Activated gamma-delta T cell (primary cell): Measurements from ENCODE around the gene DHRS3.

ENCODE experiments used
- DNase-seq: peaks from one replicate; lab custom pipeline; 2025; lab: John Stamatoyannopoulos, UW

DHRS3 gene

DNA sequence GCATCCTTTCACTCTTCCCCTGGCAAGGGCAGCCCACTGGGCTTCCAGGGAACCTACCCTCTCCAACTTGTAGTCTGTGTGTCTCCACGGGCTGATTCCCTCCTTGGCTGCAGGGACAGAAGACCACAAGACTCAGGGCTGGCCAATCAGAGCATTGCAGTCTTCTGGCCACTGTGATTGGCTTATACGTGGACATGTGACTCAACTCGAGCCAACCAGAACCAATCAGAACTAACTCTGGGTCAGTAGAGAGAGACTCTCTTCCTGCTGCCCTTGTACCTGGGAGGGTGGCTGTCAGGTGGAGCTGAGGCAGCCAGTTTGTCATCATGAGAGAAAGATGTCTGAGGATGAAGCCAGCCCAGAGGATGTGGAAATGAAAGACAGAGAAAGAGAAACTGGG is 64.0 kb downstream of the DHRS3 start:
- no peak for DNase-seq

GRCh38 chr1:12552951-12553921 is 64.8 kb downstream of the DHRS3 start:
- no peak for DNase-seq

- DNase-seq = no peak
Observed at GRCh38 chr1:12552111-12552888, 65.7 kb downstream of the DHRS3 start.

DNA sequence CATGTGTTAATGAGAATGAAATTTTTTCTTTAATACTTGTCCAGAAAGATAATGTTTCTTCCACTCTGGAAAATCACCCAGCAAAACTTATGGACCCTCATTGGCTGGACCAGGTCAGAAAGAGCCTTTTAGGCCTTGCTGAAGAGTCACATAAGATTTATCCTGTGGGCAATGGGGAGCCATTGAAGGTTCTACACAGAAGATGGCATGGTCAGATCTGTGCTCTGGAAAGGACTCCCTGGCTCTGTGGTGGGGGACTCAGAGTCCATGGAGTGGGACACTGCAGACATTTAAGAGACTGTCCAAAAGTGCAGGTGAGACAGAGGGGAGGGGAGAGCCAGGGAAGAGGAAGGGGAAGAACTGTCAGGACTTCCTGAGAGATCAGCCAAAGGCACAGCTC is 66.4 kb downstream of the DHRS3 start:
- no peak for DNase-seq

GRCh38 chr1:12549460-12550349 is 68.3 kb downstream of the DHRS3 start:
- no peak for DNase-seq

GRCh38 chr1:12548973-12549459 is 69.0 kb downstream of the DHRS3 start:
- no peak for DNase-seq

DNA sequence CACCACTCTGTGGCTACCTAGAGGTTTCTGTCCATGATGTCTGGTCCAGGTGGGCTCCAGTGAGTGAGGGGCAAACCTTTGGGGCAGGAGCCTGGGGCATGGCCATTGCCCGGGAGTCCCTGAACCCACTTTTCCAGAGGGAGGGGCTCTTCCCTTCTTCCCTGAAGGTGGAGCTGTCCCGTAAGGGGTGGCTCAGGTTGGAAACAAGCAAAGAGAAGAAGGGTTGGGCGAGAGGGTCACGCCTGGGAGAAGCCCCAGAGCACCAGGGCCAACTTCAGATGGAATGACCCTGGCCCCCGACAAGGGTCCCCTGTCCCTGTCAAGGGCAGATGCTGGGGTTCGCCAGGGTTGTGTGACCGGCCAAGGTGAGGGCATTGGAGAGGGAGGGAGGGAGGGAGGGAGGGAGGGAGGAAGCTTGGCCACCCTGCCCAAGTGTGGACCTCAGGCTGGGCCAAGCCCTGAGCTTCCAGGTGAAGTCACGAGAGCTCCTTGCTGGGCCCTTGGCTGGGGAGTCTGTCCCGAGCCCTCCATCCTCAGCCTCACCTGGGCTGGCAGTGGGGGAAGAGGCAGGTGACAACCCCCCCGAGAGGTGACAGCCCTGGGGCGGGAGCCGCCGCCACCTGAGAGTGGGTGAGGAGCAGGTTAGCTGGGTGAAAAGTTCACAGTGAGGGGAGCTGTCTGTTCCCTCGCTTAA is 69.6 kb downstream of the DHRS3 start:
- no peak for DNase-seq

DNA sequence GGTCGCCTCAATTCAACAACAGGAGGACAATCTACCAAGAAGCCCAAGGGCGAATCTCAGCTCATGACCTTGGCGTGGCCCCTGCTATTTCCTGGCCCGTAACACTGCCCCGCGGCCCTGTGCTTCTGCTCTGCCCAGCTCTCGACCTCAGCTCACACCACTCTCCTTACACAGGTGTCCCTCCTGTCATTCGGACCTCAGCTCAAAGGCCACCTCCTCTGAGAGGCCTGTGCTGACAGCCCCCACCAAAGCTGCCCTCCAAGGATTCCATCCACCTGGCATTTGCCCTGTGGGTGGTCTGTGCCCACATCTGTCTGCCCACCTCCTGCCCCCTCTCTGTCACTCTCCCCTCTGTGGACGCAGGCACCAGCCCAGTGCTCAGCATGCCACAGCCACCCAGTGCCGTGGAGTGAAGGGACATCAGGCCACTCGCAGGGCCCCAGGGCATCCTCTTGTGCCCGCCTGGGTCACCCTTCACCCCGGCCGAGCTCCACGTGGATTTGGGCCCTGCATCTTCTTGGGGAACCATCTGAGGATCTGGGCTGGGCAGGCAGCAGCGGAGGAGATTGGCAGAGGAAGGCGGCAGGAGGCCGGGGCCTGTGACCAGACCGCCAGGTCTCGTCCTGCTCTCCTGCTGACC is 70.3 kb downstream of the DHRS3 start:
- DNase-seq = no peak

DNA sequence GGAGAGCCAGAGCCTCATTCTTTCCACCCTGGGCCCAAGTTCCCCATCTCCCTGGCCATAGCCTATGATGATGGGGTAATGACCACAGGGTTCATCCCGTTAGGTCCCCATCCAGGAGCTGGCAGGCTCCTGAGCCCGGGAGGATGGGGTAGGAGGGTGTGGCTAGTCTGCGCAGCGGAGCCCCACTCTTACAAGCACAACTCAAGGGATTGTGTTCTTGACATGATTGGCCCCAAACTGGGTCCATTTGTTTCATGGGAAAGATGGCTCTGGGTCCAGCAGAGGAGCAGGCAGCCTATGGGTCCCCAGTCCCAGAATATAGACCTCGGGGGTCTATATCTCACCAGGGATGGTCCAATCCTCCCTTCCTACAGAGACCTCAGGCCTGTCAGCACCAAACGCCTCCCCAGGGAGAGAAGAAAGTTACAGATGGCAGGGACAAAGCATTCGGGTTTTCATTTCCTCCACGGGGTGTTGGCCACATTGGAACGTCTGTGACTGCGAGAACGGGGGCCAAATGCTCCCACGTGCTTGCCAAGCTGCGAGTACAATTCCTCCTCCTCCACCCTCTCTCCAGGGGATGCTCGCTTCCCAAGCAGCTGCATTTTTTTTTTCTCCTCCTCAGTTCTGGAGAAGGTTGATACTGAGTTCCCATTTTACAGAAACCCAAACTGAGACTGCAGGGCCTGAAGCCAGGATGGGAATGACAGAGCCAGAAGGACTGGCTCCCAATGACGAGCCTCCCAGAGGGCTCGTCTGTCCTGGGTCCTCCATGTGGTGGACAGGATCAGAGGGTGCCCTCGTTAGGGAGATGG is 71.0 kb downstream of the DHRS3 start:
- DNase-seq = no peak

DNA sequence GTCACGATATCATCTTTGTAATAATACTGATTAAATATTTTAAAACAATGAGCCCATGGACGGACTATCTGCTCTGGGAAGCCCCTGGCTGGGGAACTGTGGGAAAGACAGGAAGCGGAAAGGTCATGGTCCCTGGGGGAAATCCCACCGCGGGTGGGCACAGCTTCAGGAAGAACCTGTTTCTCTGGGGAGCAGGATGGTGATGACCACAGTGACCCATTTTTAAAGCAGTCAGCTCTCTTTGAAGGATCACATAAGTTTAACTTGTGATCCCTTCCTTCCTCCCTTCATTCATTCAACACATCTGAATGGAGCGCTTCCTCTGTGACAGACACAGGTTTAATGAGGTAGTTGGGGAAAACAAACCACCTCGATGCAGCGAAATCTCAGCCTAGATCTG is 73.0 kb downstream of the DHRS3 start:
- DNase-seq = no peak

GRCh38 chr1:12544357-12544756 is 73.7 kb downstream of the DHRS3 start:
- DNase-seq = no peak

GRCh38 chr1:12543740-12544154 is 74.3 kb downstream of the DHRS3 start:
- no peak for DNase-seq

DNA sequence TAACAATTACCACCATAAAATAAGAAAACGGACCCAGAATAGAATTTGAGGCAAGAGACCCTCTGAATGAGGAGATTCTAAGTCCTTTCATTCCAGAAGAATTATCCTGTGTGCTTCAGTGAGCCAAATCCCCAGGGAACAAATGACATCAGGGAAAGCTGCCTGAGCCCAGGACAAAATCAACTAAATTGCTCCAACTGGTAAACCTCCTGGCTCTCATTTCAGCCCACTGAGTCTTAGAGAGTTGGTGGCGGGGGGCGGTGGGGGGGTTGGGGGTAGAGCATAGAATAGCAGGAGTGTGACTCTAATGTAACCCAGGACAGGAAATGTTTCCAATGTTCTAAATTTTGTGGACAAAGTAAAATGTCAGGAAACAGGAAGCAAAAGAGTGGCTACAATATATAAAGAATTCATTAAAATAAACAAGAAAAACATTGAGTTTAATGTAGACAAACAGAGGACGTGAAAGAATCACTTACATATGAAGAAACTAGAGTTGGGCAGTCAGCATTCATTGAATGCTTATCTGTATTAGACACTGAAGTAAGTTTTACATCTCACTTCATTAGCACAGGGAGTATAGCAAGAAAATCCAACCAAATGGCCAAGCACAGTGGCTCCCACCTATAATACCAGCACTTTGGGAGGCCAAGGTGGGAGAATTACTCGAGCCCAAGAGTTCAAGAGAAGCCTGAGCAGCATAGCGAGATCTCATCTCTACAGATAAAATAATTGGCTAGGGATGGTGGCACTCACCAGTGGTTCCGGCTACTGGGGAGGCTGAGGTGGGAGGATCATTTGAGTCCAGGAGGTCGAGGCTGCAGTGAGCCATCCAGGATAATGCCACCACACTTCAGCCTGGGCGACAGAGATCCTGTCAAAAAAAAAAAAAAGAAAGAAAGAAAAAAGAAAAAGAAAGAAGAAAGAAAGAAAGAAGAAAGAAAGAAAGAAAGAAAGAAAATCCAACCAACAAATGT is 75.1 kb downstream of the DHRS3 start:
- DNase-seq = no peak

GRCh38 chr1:12542138-12542465 is 75.9 kb downstream of the DHRS3 start:
- DNase-seq = no peak

DNA sequence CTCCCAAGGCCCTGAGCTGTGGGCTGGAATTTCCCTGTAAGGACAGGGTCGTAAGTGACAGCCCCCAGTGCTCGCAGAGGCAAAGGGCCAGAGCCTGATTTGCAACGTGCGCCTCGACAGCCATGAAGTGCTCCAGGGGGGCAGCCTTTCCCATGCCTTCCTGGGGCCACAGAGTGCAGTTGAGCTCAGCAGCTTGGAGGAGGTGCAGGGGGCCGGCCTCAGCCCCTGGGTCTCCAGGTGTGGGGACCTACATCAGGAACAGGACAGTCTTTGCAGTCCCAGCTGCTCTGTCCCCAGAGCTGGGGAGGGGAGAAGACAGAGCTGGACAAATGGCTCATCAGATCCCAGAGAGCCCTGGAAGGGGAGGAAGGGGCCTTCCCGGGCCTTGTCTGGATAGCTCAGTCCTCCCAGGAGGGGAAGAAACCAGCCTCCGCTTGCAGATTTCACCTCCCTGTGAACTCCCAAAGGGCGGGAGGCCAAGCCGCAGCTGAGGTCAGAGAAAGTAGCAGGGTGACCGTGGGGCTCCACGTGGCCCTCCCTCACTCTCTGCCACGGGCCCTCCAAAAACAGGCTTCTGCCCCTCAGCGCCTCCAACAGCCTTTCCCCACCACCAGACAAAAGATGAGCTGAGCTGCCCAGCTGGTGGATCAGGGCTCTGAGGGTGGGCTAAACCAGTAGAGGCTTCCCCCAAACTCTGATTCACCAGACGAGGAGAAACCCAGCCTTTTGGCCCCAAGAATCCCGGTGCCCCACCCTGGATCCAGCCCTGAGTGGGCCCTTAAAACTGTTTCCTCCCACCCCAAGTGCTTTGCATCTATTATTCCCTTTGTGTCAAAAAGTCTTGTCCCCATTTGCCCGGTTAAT is 76.5 kb downstream of the DHRS3 start:
- DNase-seq = no peak

DNA sequence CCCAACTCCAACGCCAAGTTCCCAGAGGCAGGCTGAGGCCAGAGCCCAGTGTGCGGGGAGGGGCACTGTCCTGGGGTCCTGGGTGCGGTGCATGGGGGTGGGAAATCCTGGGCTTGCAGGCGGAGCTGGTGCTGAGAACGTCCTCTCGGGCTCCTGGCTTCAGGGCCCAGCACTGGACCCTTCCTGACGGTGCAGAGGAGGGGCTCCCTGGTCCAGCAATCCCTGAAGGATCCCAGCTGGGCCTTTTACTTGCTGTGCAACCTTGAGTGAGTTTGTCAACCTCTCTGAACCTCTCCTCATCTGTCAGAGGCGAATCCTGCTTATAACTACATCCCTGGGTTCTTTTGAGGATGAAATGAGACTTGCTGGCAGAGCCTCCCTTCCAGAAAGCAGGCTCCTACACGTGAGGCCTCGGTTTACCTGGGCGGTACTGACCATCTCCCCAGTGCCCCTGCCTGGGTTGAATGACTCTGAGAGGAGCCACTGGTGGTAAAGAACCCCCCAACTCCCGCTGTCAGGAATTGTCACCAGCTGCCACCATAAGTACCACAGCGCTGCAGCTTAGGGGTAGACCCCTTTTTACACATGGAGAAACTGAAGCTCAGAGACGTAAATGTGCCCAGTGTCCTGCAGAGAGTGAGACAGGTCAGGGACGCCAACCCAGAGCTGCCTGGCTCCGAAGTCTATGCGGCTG is 77.3 kb downstream of the DHRS3 start:
- DNase-seq = no peak
